Activated CD8-positive, alpha-beta memory T cell treated with anti-CD3 and anti-CD28 coated beads for 1 hour (primary cell): ENCODE results near the gene GEMIN2.
"Not testable (repeated sequence)": the region's sequence is repeated elsewhere in the genome, so short reads cannot be mapped to it uniquely, and the experiment has no call there.

ENCODE experiments used
- DNase-seq, 2 donors: peaks; one replicate each; pipeline ENCODE4 v3.0.0-alpha.2; 2020; ENCODE audit warnings: low read depth in 1 of 2; ENCODE audit errors: extremely low read depth in 1 of 2

GEMIN2 gene, protein sequence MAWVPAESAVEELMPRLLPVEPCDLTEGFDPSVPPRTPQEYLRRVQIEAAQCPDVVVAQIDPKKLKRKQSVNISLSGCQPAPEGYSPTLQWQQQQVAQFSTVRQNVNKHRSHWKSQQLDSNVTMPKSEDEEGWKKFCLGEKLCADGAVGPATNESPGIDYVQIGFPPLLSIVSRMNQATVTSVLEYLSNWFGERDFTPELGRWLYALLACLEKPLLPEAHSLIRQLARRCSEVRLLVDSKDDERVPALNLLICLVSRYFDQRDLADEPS

DNA sequence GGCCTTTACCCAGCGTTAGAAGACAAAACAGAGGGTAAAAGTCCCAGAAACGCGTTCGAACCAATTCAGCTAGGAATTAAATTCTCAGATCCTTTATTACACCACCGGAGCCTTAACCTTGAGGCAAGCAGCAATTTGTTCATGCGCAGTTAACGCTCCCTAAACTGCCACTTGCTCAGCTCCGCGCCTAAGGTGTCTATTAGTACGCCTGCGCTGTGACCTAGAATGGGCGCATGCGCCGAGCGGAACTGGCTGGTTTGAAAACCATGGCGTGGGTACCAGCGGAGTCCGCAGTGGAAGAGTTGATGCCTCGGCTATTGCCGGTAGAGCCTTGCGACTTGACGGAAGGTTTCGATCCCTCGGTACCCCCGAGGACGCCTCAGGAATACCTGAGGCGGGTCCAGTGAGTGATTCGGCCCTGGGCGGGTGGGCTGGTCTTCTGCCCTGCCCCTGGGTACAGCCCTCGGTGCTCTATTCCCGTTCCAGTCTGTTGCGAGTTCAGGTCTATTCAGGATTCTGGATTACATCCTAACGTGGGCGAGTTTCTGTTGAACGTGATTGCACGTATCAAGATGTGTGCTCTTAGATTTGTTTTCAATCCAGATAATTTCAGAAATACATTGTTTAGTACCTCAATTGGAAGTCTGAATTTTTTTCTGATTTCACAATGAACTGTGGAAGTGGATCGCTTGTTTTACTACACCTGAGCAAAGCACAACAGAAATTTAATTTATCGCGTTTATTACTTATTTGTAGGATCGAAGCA, at the start of gene GEMIN2:
Gene GEMIN2 (plus strand): TSS at position 251 of the 766 bp plus-strand sequence. CDS start 16 bp downstream, at position 267.
- DNase-seq = peak; percentile 86 to 87

DNA sequence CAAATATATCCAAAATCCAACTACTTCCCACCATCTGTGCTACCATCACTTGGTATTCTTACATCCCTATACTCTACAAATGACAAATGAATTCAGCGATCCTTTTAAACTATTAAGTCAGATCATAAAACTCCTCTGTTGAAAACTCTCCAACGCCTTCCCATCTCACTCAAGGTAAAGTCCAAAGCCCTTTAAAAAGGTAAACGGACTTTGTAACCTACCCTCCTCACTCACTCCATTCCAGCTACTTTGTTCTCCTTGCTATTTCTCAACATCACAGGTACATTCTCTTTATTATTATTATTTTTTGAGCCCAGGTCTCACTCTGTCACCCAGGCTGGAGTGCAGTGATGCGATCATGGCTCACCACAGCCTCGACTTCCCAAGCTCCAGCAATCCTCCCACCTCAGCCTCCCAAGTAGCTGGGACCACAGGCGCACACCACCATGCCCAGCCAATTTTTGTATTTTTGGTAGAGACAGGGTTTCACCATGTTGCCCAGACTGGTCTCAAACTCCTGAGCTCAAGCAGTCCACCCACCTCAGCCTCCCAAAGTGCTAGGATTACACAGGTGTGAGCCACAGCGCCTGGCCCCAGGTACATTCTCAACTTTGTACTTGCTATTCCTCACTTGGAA, 44.8 kb upstream of the GEMIN2 start:
- DNase-seq = not testable (repeated sequence)

DNA sequence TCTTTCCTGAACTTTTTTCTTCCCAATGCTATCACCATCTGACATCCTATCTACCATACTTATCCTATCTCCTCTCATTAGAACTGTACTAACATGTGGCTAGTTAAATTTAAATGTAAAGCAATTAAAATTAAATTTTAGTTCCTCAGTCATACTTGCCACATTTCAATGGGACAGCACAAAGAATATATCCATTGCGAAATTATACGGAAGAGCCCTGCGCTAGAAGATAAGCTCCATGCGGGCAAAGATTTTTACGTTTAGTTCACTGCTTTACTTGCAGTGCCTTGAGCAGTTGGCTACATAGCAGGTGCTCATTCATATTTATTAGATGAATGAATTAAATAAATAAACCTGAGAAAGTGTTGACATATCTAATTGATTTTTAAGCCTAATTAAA, 44.2 kb upstream of the GEMIN2 start:
- DNase-seq = no peak

DNA sequence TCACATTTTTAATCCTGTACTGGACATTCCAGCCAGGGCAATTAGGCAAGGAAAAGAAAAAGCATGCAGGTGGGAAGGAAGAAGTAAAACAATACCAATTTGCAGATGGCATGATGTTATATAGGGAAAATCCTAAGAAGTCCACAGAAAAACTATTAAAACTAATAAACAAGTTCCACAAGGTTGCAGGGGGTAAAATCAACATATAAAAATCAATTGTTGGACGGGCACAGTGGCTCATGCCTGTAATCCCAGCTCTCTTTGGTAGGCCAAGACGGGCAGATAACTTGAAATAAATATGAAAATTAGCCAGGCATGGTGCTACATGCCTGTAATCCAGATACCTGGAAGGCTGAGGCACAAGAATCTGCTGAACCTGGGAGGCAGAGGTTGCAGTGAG, 43.0 kb upstream of the GEMIN2 start:
- no peak for DNase-seq

DNA sequence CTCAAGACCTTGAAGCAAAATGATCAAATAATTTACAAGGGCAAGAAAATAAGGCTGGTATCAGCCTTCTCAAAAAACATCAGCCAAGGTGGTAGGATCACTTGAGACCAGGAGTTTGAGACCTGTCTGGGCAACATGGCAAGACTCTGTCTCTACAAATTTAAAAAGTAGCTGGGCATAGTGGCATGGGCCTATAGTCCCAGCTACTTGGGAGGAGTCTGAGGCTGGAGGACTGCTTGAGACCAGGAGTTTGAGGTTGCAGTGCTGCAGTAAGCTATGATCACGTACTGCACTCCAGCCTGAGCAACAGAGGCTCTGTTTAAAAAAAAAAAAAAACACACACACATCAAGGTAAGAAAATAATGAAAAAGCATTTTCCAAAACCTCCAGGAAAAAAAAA, 33.2 kb upstream of the GEMIN2 start:
- no peak for DNase-seq

DNA sequence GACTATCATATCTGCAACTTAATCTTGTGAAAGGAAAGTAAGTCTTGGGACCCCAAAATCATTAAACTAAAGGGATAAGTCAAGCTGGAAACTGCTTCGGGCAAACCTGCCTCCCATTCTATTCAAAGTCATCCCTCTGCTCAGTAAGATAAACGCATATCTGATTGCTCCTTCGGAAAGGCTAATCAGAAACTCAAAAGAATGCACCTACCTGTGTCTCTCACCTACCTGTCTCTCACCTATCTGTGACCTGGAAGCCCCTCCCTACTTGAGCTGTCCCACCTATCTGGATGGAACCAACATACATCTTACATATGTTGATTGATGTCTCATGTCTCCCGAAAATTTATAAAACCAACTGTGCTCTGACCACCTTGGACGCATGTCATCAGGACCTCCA, 31.0 kb upstream of the GEMIN2 start:
- DNase-seq = no peak

DNA sequence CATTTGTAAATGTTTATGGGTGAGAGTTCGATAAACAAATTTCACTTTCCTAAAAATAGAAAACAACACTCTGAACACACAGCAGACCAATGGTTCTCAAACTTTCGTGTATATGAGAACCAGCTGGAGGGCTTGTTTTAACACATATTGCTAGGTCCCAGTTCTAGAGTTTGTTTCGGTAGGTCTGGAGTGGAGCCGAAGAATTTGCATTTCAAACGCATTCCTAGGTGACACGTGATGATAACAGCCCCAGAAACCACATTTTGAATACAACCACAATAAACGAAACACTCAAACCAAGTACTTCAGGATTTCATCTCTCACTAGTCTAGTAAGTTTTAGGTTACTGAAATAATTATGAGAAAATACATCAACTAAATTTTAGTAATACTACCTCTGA, 28.2 kb upstream of the GEMIN2 start:
- no peak for DNase-seq

DNA sequence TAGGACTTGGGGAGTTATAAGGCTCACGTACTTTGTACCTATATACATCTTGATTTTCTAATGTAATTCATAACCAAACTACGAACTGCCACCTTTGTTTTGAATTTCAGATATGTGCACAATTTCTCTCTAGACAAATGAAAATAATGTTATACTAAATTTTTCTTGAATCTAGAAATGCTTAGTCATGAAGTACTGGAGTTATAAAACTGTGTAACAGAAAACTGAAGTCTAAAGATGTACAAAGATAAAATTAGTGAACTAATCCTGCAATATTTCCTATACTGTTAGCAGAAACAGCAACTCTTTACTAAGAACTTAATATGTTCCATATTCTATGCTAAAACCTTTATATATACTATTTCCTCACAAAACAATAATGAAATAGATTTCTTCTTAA, 26.6 kb upstream of the GEMIN2 start:
- DNase-seq = no peak

DNA sequence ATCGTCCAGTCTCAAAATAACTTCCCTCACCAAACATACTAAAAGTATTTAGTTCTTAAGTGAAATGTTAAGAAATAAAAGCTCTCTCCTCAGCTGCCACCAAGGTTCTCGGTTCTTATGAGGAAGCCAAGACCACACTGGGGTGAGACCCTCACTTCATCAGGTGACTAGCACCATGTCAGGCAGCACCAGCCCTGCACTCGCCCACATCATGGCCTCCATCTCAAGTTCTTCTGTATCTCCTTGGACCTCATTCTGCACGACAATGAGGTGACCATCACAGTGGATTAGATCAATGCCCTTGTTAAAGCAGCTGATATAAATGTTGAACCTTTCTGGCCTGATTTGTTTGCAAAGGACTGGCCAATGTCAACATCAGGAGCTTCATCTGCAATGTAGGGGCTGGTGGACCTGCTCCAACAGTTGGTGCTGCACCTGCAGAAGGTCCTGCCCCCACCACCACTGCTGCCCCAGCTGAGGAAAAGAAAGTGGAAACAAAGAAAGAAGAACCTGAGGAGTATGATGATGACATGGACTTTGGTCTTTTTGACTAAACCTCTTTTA, 23.5 kb upstream of the GEMIN2 start:
- DNase-seq = no peak

DNA sequence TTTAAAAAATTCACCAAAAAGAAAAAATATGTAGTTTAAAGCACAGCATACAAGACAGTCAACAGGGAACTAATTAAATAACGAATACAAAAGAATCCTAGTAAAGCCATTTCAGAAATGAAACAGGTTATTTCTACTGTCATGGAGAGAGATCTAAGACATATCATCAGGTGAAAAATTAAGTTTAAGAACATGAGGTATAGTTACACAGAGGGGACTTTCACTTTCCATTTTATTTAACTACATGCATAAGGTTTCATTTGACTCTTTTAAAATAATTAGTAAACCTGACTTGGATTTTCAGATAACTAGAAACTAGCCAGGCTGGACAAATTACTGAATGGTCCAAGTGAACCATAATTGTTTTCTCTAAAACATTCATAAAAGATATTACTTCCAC, 22.4 kb upstream of the GEMIN2 start:
- DNase-seq = no peak

DNA sequence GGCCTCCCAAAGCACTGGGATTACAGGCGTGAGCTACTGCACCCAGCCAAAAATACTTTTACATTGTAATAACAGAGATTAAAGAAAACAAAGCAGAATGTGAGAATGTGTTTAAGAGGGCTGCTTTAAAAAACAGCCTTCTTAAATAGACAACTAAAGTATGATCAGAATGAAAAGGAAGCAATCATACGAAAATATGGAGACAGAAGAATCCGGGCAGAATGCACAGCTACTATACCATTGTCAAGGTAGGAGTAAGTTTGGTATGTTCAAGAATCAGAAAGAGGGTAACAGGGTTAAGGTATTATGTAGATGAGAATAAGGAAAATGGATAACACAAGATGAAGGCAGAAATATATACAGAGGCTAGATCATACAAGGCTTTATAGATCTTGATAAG, 19.6 kb upstream of the GEMIN2 start:
- no peak for DNase-seq

DNA sequence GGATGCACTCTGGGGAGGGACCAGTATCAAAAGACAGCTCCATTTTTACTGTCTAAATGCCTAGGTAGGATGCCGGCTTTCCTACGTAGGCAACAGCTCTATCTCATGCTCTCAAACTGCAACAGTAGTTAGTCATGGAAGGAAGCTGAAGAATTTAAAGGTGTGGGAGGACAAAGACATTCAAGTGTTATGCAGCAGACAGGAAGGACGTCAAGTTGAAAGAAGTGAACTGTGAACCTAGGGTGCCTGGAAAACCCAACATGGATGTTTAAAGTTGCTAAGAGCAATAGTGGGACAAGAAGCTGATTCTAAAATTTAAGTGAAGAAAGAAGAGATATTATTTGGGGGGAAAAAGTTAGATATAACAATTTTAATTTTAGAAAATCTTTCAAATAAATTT, 17.0 kb upstream of the GEMIN2 start:
- no peak for DNase-seq

DNA sequence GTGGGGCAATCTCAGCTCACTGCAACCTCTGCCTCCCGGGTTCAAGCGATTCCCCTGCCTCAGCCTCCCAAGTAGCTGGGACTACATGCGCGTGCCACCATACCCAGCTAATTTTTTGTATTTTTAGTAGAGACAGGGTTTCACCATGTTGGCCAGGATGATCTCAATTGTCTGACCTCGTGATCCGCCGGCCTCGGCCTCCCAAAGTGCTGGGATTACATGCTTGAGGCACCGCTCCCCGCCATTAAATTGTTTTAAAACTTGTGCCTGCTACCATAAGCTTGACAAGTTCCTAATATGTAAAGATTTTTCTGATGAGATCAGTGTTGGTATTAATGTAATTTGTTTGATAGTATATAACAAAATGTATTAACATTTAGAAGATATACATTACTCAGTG, 14.9 kb upstream of the GEMIN2 start:
- not testable (repeated sequence) for DNase-seq

DNA sequence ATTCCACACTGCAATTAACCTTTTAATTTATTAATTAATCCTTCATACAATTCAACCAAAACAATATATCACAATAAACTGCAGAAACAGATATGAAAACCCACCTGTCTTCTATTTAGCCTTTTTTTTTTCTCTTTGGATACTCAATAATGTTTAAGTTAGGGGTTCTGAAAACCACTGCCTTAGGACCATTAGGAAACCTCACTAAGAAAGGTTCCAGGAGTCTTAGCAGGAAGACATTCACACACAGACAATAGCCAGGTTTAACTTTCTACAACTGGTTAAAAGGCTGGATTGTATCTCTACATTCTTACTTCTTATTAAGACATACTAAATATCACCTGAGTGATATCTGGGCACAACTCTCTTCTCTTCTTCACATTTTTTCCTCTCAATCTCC, 14.4 kb upstream of the GEMIN2 start:
- DNase-seq = no peak

DNA sequence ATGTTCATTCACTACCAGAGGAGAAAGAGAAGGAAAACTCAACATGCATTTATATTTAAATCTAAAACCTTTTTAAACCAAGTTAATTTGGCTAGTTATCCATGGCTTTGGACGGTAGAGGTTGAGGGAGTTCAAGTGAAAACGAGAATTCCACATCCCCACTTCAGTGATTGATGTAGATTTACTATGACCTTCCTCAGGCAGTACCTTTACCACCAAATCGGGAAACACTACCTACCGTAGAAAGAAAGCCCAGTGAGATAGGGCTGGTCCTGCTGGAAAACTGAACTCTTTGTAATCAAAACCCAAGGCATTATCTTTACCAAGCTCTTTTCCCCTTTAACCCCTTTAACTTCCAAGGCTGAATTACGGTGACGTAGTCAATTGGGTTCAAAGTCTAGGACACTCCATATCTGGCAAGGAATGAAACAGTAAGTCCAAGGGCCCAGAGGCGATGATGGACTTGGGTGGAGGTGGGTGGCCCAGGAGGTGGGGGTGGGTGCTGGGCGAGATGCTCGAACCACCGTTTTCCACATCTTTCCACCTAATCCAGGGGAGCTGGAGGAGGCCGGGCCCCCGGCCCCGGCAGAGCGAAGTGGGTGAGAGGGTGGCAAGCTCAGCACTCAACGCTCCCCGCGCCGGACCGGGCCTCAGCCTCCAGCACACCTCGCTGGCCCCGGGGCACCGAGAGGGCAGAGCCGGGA, 11.7 kb upstream of the GEMIN2 start:
- DNase-seq = no peak

DNA sequence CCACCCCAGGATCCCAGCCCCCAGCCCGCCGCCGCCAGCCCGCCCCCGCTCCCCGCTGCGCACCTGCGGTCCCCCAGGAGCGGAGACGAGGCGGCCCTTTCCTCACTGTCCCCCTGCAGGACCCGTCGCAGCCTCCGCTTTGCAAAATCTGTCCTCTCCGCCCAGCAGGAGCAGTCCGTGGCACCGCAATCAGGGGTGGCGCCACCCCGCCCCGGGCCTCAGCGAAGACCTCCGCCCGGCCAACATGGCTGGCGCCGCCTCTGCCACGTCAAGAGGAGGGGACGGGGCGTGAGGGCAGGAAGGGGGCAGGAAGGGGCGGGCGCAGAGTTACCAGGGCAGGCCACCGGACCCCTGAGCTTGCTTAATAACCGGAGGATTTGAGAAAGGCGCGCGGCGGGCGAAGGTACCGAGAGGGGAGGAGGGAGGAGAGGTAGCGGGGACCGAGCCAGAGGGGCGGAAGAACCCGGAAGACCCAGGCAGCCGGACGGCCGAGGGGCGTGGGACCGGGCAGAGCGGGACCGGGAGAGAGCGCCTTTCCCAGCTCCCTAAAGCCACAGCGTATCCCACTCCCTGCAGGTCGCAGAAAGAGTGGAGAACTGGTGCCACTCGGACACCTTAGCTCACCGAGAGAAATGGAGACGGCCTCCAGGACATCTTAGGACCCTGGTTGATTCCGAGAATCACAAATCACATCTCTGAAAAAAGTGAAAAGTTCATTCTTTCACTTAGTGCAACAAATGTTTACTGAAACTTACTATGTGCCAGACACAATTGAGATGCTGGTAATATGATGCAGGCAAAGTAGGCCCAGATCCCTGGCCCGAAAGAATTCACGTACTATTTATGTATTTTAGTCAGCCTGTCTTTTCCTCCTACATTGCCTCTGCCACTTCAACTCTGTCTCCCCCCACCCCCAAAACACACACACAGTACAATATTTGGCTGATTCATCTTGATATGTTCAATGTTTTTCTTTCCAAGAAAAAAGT, 10.9 kb upstream of the GEMIN2 start, which contains the start of gene SEC23A:
Gene SEC23A (minus strand): TSS at position 267 of the 989 bp plus-strand sequence. CDS start 7,117 bp downstream, outside the sequence.
- peak; percentile 63 to 71 for DNase-seq

DNA sequence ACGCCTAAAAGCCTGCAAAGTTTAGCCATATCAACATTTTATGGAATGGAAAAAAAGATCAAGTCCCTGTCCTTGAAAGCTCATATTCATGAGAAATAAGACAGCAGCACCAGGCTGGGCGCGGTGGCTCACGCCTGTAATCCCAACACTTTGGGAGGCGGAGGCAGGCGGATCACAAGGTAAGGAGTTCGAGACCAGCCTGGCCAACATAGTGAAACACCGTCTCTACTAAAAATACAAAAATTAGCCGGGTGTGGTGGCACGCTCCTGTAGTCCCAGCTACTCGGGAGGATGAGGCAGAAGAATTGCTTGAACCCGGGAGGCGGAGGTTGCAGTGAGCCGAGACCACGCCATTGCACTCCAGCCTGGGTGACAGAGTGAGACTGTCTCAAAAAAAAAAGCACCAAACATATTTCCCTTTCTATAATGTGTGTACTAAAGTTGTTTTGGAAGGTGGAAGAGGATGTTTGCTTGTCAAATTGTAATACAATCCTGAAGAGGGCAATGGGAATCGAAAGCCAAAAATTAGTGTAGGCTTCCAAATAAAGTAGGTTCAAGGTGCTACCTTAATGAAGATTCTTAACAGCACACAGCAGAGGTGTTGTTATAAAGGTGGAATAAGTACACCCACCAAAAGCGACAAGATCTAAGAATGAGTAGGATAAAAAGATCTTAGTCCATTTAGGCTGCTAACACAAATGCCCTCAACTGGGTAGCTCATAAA, 9.9 kb upstream of the GEMIN2 start:
- DNase-seq = not testable (repeated sequence)

DNA sequence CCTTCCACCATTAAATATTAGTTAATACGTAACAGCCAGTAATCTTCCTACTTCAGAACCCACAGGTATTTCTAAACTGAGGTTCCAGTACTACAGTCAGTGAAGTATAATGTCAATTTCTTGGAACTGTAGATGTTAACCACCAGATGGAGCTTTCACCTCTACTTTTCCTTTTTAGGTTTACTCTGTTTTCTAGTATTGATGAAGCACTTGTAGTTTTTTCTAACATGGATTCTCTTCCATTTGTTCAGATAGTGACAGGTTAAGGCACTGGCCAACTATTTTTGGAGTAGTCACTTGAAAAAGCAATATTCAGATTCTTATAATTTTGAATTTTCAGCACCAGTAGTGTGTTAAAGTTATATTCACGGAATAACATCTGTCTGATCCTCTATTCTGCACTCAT, 6.5 kb upstream of the GEMIN2 start:
- DNase-seq = no peak

DNA sequence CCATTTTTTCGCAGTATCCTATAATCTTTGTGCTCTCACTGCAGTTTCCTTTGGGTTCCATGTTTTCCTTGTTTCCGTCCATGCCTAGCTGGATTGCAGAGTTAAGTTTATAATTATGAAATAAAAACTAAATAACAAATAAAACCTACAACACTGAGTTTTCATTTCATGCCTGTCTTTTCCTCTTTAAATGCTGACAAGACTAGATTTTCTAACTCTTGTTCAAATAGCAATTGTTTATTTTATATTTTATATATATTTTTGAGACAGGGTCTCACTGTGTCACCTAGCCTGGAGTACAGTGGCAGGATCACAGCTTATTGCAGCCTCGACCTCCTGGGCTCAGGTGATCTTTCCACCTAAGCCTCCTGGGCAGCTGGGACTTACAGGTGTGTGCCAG, 5.3 kb upstream of the GEMIN2 start:
- DNase-seq = no peak
